ENCODE data around the gene MORF4L1. TPM values are rescaled to one million over a fixed set of nuclear protein-coding genes. Genes with fewer than 3 reads are reported as not detected.

Gene MORF4L1
- total and polyA plus RNA-seq, 10 of the 15 experiments (the other 5 are each of a cell fraction or from before 2014, with no cell fraction given) = 113 to 636 (median 229) TPM

- no peak for TF ChIP-seq CUX1 (IDR thresholded peaks at IDR 0.05; ENCODE audit: insufficient replicate concordance, low read depth, low read length)
- TF ChIP-seq RELA (IDR thresholded peaks at IDR 0.05; ENCODE audit: borderline replicate concordance, partially characterized antibody) = no peak
- no peak for TF ChIP-seq NR2F1 (conservative IDR thresholded peaks at IDR 0.05)
- no peak for TF ChIP-seq NFYB (IDR thresholded peaks at IDR 0.05; ENCODE audit: insufficient read depth, low read depth, low read length)
- no peak for TF ChIP-seq IRF5 (IDR thresholded peaks at IDR 0.05; ENCODE audit: borderline replicate concordance)
- TF ChIP-seq ASH2L (IDR thresholded peaks at IDR 0.05; ENCODE audit: borderline replicate concordance, low read depth) = no peak
- TF ChIP-seq HDAC6 (IDR thresholded peaks at IDR 0.05; ENCODE audit: unreplicated experiment) = no peak
- TF ChIP-seq BACH1 (IDR thresholded peaks at IDR 0.05; ENCODE audit: borderline replicate concordance) = no peak
- no peak for TF ChIP-seq CBX5 (IDR thresholded peaks at IDR 0.05; ENCODE audit: low read depth)
- TF ChIP-seq MTA3 (IDR thresholded peaks at IDR 0.05; ENCODE audit: borderline replicate concordance, low read length) = no peak
- TF ChIP-seq SUPT20H (IDR thresholded peaks at IDR 0.05; ENCODE audit: borderline replicate concordance, control insufficient read depth, low read depth, low read length) = no peak
- TF ChIP-seq RFX5 (IDR thresholded peaks at IDR 0.05; ENCODE audit: low read depth, low read length) = no peak
- no peak for TF ChIP-seq ZNF592 (IDR thresholded peaks at IDR 0.05)
- TF ChIP-seq FOS (IDR thresholded peaks at IDR 0.05; ENCODE audit: borderline replicate concordance, extremely low read depth, insufficient read length) = no peak
- no peak for TF ChIP-seq POLR2AphosphoS5 (IDR thresholded peaks at IDR 0.05; ENCODE audit: low read length)
- no peak for TF ChIP-seq CEBPB (IDR thresholded peaks at IDR 0.05; ENCODE audit: borderline replicate concordance in 1 of 2, low read depth in 2 of 2, low read length in 2 of 2)
- TF ChIP-seq SUZ12 (IDR thresholded peaks at IDR 0.05; ENCODE audit: unreplicated experiment) = no peak
- TF ChIP-seq SMAD1 (IDR thresholded peaks at IDR 0.05; ENCODE audit: low read depth, partially characterized antibody) = no peak
- TF ChIP-seq ATF3 (IDR thresholded peaks at IDR 0.05; ENCODE audit: borderline replicate concordance, extremely low read depth, low read depth, low read length) = no peak
Observed at GRCh38 chr15:78909791-78910228, 37.1 kb downstream of the MORF4L1 start (continued).

All from GM12878 (cell line).